PC-3 (cell line): ENCODE measurements around the gene MUTYH. TPM values are rescaled to one million over a fixed set of nuclear protein-coding genes. Genes with fewer than 3 reads are reported as not detected.

Experiments used
- ATAC-seq: fragments of 200-7000 bp; cut with Tn5 transposase; 2 replicates; pipeline ENCODE4 v1.9.1; 2020; ENCODE audit warnings: mild to moderate bottlenecking, moderate library complexity
- BruUV-seq: library from RNA; stranded (reverse); fragments of 400-500 nt; replicated peaks from 2 replicates; lab custom pipeline; 2021; lab: Mats Ljungman, UMichigan
- CTCF ChIA-PET: fragments of 300-600 bp; sonication (Branson Sonifier 250); formaldehyde crosslinking; loops from one replicate; lab custom pipeline; 2022; ENCODE audit warnings: antibody characterized with exemption; lab: Charles Lee
- POLR2A ChIA-PET: fragments of 300-600 bp; sonication (Branson Sonifier 250); formaldehyde crosslinking; loops from one replicate; lab custom pipeline; 2022; ENCODE audit warnings: antibody characterized with exemption; ENCODE audit not compliant: unreplicated experiment; lab: Charles Lee
- DNase-seq: peaks from one replicate; pipeline ENCODE4 v3.0.0-alpha.2; 2015
- H2AFZ ChIP-seq: fragments of 300-600 bp; sonication (generic); 2 replicates; pipeline ENCODE4 v1.6.0; 2016; ENCODE audit warnings: antibody characterized with exemption, low read length
- H3F3A ChIP-seq: fragments of 300-600 bp; sonication (generic); one replicate; pipeline ENCODE4 v1.6.0; 2017; ENCODE audit warnings: antibody characterized with exemption, low read length, control low read depth, mild to moderate bottlenecking; ENCODE audit not compliant: unreplicated experiment
- H3K27ac ChIP-seq: fragments of 300-600 bp; sonication (generic); 2 replicates; pipeline ENCODE4 v1.5.1; 2016; ENCODE audit warnings: mild to moderate bottlenecking, low read length
- H3K27me3 ChIP-seq: fragments of 300-600 bp; sonication (generic); 2 replicates; pipeline ENCODE4 v1.6.1; 2016; ENCODE audit warnings: low read length, mixed read lengths
- H3K36me3 ChIP-seq: fragments of 300-600 bp; sonication (generic); 2 replicates; pipeline ENCODE4 v1.6.1; 2016; ENCODE audit warnings: low read depth, mixed run types, low read length, mixed read lengths
- H3K4me1 ChIP-seq: fragments of 300-600 bp; sonication (generic); 2 replicates; pipeline ENCODE4 v1.5.1; 2016; ENCODE audit warnings: low read length; ENCODE audit not compliant: insufficient read depth
- H3K4me2 ChIP-seq: fragments of 300-600 bp; sonication (generic); 2 replicates; pipeline ENCODE4 v1.6.0; 2016; ENCODE audit warnings: low read length
- H3K4me3 ChIP-seq: fragments of 300-600 bp; sonication (generic); 2 replicates; pipeline ENCODE4 v1.5.1; 2016; ENCODE audit warnings: mild to moderate bottlenecking, low read length, mixed read lengths
- H3K79me2 ChIP-seq: fragments of 300-600 bp; sonication (generic); 2 replicates; pipeline ENCODE4 v1.6.1; 2017; ENCODE audit warnings: low read length, mixed read lengths
- H3K9ac ChIP-seq: fragments of 300-600 bp; sonication (generic); 2 replicates; pipeline ENCODE4 v1.6.0; 2016; ENCODE audit warnings: mild to moderate bottlenecking, low read length
- H3K9me2 ChIP-seq: fragments of 300-600 bp; sonication (generic); replicated peaks from 2 replicates; pipeline ENCODE4 v1.6.1; 2016; ENCODE audit warnings: mixed run types, low read length, mixed read lengths
- H3K9me3 ChIP-seq: fragments of 300-600 bp; sonication (generic); 2 replicates; pipeline ENCODE4 v1.6.1; 2016; ENCODE audit warnings: low read length, mixed read lengths
- H4K20me1 ChIP-seq: fragments of 300-600 bp; sonication (generic); 2 replicates; pipeline ENCODE4 v1.6.1; 2016; ENCODE audit warnings: low read length, mixed read lengths
- CTCF ChIP-seq: fragments of 300-600 bp; sonication (generic); conservative IDR thresholded peaks from 2 replicates; pipeline ENCODE4 v1.5.1; 2017; ENCODE audit warnings: antibody characterized with exemption, low read depth, mild to moderate bottlenecking, low read length
- EZH2 ChIP-seq: fragments of 300-600 bp; sonication (generic); IDR thresholded peaks from one replicate; pipeline ENCODE4 v1.6.1; 2017; ENCODE audit warnings: antibody characterized with exemption, mild to moderate bottlenecking, low read length; ENCODE audit not compliant: unreplicated experiment
- EZH2phosphoT487 ChIP-seq: fragments of 300-600 bp; sonication (generic); IDR thresholded peaks from 2 replicates; pipeline ENCODE4 v1.6.1; 2018; ENCODE audit warnings: mild to moderate bottlenecking, antibody characterized with exemption, low read length, borderline replicate concordance
- intact Hi-C: fragments of 100-400 bp; cut with micrococcal nuclease; formaldehyde crosslinking; loops from 2 replicates; pipeline ENCODE4 v1.9.0; 2023
- total RNA-seq: library from RNA; depleted of rRNA; stranded (reverse); fragments of >200 nt; gene quantifications from 2 replicates; pipeline ENCODE4 v1.2.3, GENCODE V29; 2014

The MUTYH gene
- total RNA-seq, 1 experiment from 2014 or later: 22.8 TPM

GRCh38 chr1:45381243-45381642 is 41.0 kb upstream of the MUTYH start:
- Histone ChIP-seq H4K20me1 (no peaks in the 10 kb centered on the region), H3K9me3 (no peaks in the 10 kb centered on the region), H3K79me2 (no peaks in the 10 kb centered on the region), H3K36me3 (no peaks in the 10 kb centered on the region), H3K27me3 (no peaks in the 10 kb centered on the region), H2AFZ (no peak overlapping the region), H3F3A (no peaks in the 10 kb centered on the region), H3K27ac (no peak overlapping the region), H3K9me2 (no peaks in the 10 kb centered on the region), H3K9ac (no peak overlapping the region), H3K4me2 (no peak overlapping the region), H3K4me3 (no peak overlapping the region), H3K4me1 (no peaks in the 10 kb centered on the region)
- intact Hi-C loops: no loop called here
- CTCF ChIA-PET: no interaction called here
- POLR2A ChIA-PET: no interaction called here
- TF ChIP-seq EZH2phosphoT487: no peak
- TF ChIP-seq CTCF: no peak
- no peak for TF ChIP-seq EZH2
- no peak for ATAC-seq
- no TSS peak for BruUV-seq
- DNase-seq: no peak

GRCh38 chr1:45380730-45381129 is 40.5 kb upstream of the MUTYH start:
- ChIA-PET CTCF (no interaction called here), POLR2A (no interaction called here)
- Histone ChIP-seq H3K4me1 (peaks cover 4% of the 10 kb centered on the region; the same call in 1 of the 2 replicates), H3K4me3 (no peak overlapping the region), H2AFZ (no peak overlapping the region), H4K20me1 (no peaks in the 10 kb centered on the region), H3K27me3 (no peaks in the 10 kb centered on the region), H3K9me2 (no peaks in the 10 kb centered on the region), H3K4me2 (no peak overlapping the region), H3F3A (no peaks in the 10 kb centered on the region), H3K9me3 (no peaks in the 10 kb centered on the region), H3K36me3 (no peaks in the 10 kb centered on the region), H3K79me2 (no peaks in the 10 kb centered on the region), H3K27ac (no peak overlapping the region), H3K9ac (no peak overlapping the region)
- no peak for DNase-seq
- no peak for ATAC-seq
- TF ChIP-seq CTCF: no peak
- TF ChIP-seq EZH2phosphoT487: no peak
- TF ChIP-seq EZH2: no peak
- intact Hi-C loops: no loop called here
- no TSS peak for BruUV-seq

- Histone ChIP-seq H3K27ac (no peak overlapping the region), H2AFZ (no peak overlapping the region), H3F3A (no peaks in the 10 kb centered on the region), H3K36me3 (no peaks in the 10 kb centered on the region), H3K79me2 (no peaks in the 10 kb centered on the region), H3K4me1 (peaks cover 4% of the 10 kb centered on the region; the same call in 1 of the 2 replicates), H3K27me3 (no peaks in the 10 kb centered on the region), H3K9me2 (no peaks in the 10 kb centered on the region), H3K4me3 (no peak overlapping the region), H3K9ac (no peak overlapping the region), H3K9me3 (no peaks in the 10 kb centered on the region), H3K4me2 (no peak overlapping the region), H4K20me1 (no peaks in the 10 kb centered on the region)
- POLR2A ChIA-PET: no interaction called here
- TF ChIP-seq EZH2phosphoT487 (no peak), EZH2 (no peak), CTCF (no peak)
- CTCF ChIA-PET: interaction anchor here (0.6 kb wide), 1 partner anchor 110 kb away, joined by 3 read pairs; no protein-coding TSS in a partner anchor
- no peak for DNase-seq
- intact Hi-C loops: no loop called here
- BruUV-seq: no TSS peak
- ATAC-seq: no peak
Measured at GRCh38 chr1:45380125-45380524, 39.9 kb upstream of the MUTYH start.
